ENCODE measurements around the gene CD99L2. TPM values are rescaled to one million over a fixed set of nuclear protein-coding genes. Genes with fewer than 3 reads are reported as not detected.

Gene CD99L2
- total RNA-seq, 1 donor from 2014 or later, result 61.9 TPM

DNA sequence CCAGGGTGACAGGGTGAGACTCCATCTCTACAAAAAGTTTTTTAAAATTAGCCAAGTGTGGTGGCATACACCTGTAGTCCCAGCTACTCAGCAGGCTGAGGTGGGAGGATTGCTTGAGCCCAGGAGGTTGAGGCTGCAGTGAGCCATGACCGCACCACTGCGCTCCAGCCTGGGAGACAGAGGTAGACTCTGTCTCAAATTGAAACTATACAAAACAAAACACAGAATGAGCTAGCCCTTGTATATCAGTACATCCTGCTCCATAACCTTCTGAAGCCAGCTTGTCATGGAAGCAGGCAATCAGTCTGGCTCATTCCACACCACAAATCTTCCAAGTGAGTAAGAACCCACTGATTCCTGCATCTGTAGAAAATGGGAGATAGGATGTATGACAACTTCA is 49.0 kb downstream of the CD99L2 start:
- Mint-ChIP-seq H3K4me3 (ENCODE audit: unreplicated experiment) (no peak overlapping the region), H3K36me3 (ENCODE audit: unreplicated experiment) (peaks cover 2% of the 10 kb centered on the region), H3K27me3 (ENCODE audit: unreplicated experiment) (no peaks in the 10 kb centered on the region), H3K9me3 (ENCODE audit: unreplicated experiment) (peaks cover 5% of the 10 kb centered on the region), H3K4me1 (ENCODE audit: unreplicated experiment) (peaks cover 3% of the 10 kb centered on the region), H3K27ac (ENCODE audit: unreplicated experiment) (no peak overlapping the region)
- DNase-seq (ENCODE audit: extremely low spot score, unreplicated experiment), result no peak
- TF ChIP-seq, protein P1, sequence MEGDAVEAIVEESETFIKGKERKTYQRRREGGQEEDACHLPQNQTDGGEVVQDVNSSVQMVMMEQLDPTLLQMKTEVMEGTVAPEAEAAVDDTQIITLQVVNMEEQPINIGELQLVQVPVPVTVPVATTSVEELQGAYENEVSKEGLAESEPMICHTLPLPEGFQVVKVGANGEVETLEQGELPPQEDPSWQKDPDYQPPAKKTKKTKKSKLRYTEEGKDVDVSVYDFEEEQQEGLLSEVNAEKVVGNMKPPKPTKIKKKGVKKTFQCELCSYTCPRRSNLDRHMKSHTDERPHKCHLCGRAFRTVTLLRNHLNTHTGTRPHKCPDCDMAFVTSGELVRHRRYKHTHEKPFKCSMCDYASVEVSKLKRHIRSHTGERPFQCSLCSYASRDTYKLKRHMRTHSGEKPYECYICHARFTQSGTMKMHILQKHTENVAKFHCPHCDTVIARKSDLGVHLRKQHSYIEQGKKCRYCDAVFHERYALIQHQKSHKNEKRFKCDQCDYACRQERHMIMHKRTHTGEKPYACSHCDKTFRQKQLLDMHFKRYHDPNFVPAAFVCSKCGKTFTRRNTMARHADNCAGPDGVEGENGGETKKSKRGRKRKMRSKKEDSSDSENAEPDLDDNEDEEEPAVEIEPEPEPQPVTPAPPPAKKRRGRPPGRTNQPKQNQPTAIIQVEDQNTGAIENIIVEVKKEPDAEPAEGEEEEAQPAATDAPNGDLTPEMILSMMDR (IDR thresholded peaks at IDR 0.05), result no peak

GRCh38 chrX:150848914-150849365 is 49.5 kb downstream of the CD99L2 start:
- TF ChIP-seq, protein P1 (IDR thresholded peaks at IDR 0.05), result no peak
- H3K27me3 Mint-ChIP-seq (ENCODE audit: unreplicated experiment), result no peaks in the 10 kb centered on the region
- H3K27ac Mint-ChIP-seq (ENCODE audit: unreplicated experiment), result no peak overlapping the region
- H3K4me1 Mint-ChIP-seq (ENCODE audit: unreplicated experiment), result peaks cover 3% of the 10 kb centered on the region
- peaks cover 2% of the 10 kb centered on the region for H3K36me3 Mint-ChIP-seq (ENCODE audit: unreplicated experiment)
- DNase-seq (ENCODE audit: extremely low spot score, unreplicated experiment), result no peak
- peaks cover 5% of the 10 kb centered on the region for H3K9me3 Mint-ChIP-seq (ENCODE audit: unreplicated experiment)
- no peak overlapping the region for H3K4me3 Mint-ChIP-seq (ENCODE audit: unreplicated experiment)

- no peaks in the 10 kb centered on the region for H3K27me3 Mint-ChIP-seq (ENCODE audit: unreplicated experiment)
- H3K4me3 Mint-ChIP-seq (ENCODE audit: unreplicated experiment), result no peak overlapping the region
- H3K4me1 Mint-ChIP-seq (ENCODE audit: unreplicated experiment), result peaks cover 3% of the 10 kb centered on the region
- peaks cover 5% of the 10 kb centered on the region for H3K9me3 Mint-ChIP-seq (ENCODE audit: unreplicated experiment)
- no peak overlapping the region for H3K27ac Mint-ChIP-seq (ENCODE audit: unreplicated experiment)
- no peak for DNase-seq (ENCODE audit: extremely low spot score, unreplicated experiment)
- H3K36me3 Mint-ChIP-seq (ENCODE audit: unreplicated experiment), result peaks cover 2% of the 10 kb centered on the region
- TF ChIP-seq, protein P1 (IDR thresholded peaks at IDR 0.05), result no peak
These were observed 51.4 kb downstream of the CD99L2 start for GRCh38 chrX:150847088-150847487.

DNA sequence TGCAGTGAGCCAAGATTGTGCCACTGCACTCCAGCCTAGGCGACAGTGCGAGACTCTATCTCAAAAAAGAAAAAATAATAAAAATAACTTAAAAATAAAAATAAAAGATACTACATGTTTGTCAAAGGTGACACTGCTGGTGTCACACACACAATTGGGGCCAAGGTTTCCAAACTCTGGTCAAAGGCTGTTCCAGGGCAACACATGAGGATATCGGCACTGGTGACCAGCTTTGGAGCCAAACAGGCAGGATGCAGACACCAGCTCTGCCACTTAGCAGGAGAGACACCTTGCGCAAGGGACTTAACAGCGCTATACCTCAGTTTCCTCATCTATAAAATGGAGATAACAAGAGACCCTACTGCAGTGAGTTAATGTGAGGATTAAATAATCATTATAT is 52.3 kb downstream of the CD99L2 start:
- no peaks in the 10 kb centered on the region for H3K27me3 Mint-ChIP-seq (ENCODE audit: unreplicated experiment)

GRCh38 chrX:150845091-150845490 is 53.4 kb downstream of the CD99L2 start:
- Mint-ChIP-seq H3K9me3 (ENCODE audit: unreplicated experiment) (peaks cover 10% of the 10 kb centered on the region), H3K4me3 (ENCODE audit: unreplicated experiment) (no peak overlapping the region), H3K27ac (ENCODE audit: unreplicated experiment) (no peak overlapping the region), H3K27me3 (ENCODE audit: unreplicated experiment) (no peaks in the 10 kb centered on the region), H3K36me3 (ENCODE audit: unreplicated experiment) (no peaks in the 10 kb centered on the region), H3K4me1 (ENCODE audit: unreplicated experiment) (peaks cover 3% of the 10 kb centered on the region)
- TF ChIP-seq, protein P1 (IDR thresholded peaks at IDR 0.05), result no peak
- DNase-seq (ENCODE audit: extremely low spot score, unreplicated experiment), result no peak

More for the DNA sequence above, 52.3 kb downstream of the CD99L2 start:
- H3K27ac Mint-ChIP-seq (ENCODE audit: unreplicated experiment), result no peak overlapping the region
- peaks cover 3% of the 10 kb centered on the region for H3K4me1 Mint-ChIP-seq (ENCODE audit: unreplicated experiment)
- no peak for DNase-seq (ENCODE audit: extremely low spot score, unreplicated experiment)
- TF ChIP-seq, protein P1 (IDR thresholded peaks at IDR 0.05), result no peak
- peaks cover 10% of the 10 kb centered on the region for H3K9me3 Mint-ChIP-seq (ENCODE audit: unreplicated experiment)
- no peak overlapping the region for H3K4me3 Mint-ChIP-seq (ENCODE audit: unreplicated experiment)
- no peaks in the 10 kb centered on the region for H3K36me3 Mint-ChIP-seq (ENCODE audit: unreplicated experiment)
